A673 (cell line): ENCODE results near the gene JARID2. TPM values are rescaled to one million over a fixed set of nuclear protein-coding genes. Genes with fewer than 3 reads are reported as not detected.

Source experiments
- BruUV-seq: library from RNA; stranded (reverse); fragments of 400-500 nt; replicated peaks from 2 replicates; lab custom pipeline; 2021; lab: Mats Ljungman, UMichigan
- CTCF ChIA-PET: fragments of 300-600 bp; sonication (Branson Sonifier 250); formaldehyde crosslinking; loops from one replicate; lab custom pipeline; 2022; ENCODE audit warnings: antibody characterized with exemption; lab: Charles Lee
- POLR2A ChIA-PET: fragments of 300-600 bp; sonication (Branson Sonifier 250); formaldehyde crosslinking; loops from one replicate; lab custom pipeline; 2022; ENCODE audit warnings: antibody characterized with exemption; ENCODE audit not compliant: low non-redundant PET; lab: Charles Lee
- DNase-seq: peaks from one replicate; pipeline ENCODE4 v3.0.0-alpha.2; 2015; ENCODE audit warnings: low spot score
- H3K27ac ChIP-seq: fragments of 200-600 bp; sonication (generic); 2 replicates; pipeline ENCODE4 v1.5.1; 2016; ENCODE audit warnings: mixed run types, low read depth, mild to moderate bottlenecking, mixed read lengths, antibody characterized with exemption, low read length; ENCODE audit not compliant: poor library complexity, severe bottlenecking
- H3K27me3 ChIP-seq: fragments of 200-600 bp; sonication (generic); replicated peaks from 2 replicates; pipeline ENCODE4 v1.6.1; 2017; ENCODE audit warnings: mixed run types, low read depth, mild to moderate bottlenecking, mixed read lengths, antibody characterized with exemption, low read length; ENCODE audit not compliant: insufficient read depth, poor library complexity
- H3K36me3 ChIP-seq: fragments of 200-600 bp; sonication (generic); 2 replicates; pipeline ENCODE4 v1.6.1; 2016; ENCODE audit warnings: mixed run types, mild to moderate bottlenecking, mixed read lengths, antibody characterized with exemption, low read length; ENCODE audit not compliant: insufficient read depth, poor library complexity, severe bottlenecking
- H3K4me1 ChIP-seq: fragments of 200-600 bp; sonication (generic); 2 replicates; pipeline ENCODE4 v1.6.1; 2017; ENCODE audit warnings: mixed run types, mild to moderate bottlenecking, mixed read lengths, antibody characterized with exemption, low read length; ENCODE audit not compliant: insufficient read depth, poor library complexity, severe bottlenecking
- H3K4me3 ChIP-seq: fragments of 200-600 bp; sonication (generic); 2 replicates; pipeline ENCODE4 v1.5.1; 2016; ENCODE audit warnings: low read depth, mixed run types, mild to moderate bottlenecking, mixed read lengths, low read length; ENCODE audit not compliant: poor library complexity, severe bottlenecking
- H3K9me3 ChIP-seq: fragments of 200-600 bp; sonication (generic); 2 replicates; pipeline ENCODE4 v1.6.1; 2016; ENCODE audit warnings: mixed run types, low read depth, mild to moderate bottlenecking, mixed read lengths, antibody characterized with exemption, low read length; ENCODE audit not compliant: poor library complexity, severe bottlenecking
- EZH2 ChIP-seq: fragments of 200-600 bp; sonication (generic); IDR thresholded peaks from 2 replicates; pipeline ENCODE4 v1.6.1; 2017; ENCODE audit warnings: borderline replicate concordance, low read depth, mild to moderate bottlenecking, mixed read lengths, antibody characterized with exemption, low read length; ENCODE audit not compliant: poor library complexity, severe bottlenecking
- intact Hi-C: fragments of 100-400 bp; cut with micrococcal nuclease; formaldehyde crosslinking; loops from one replicate; pipeline ENCODE4 v1.10.0; 2022; ENCODE audit not compliant: unreplicated experiment
- total RNA-seq: library from RNA; stranded (reverse); gene quantifications from 2 replicates; pipeline ENCODE4 v1.2.3, GENCODE V29; 2021
- TF ChIP-seq, protein P1 (sequence below): fragments of 300-800, 200-600 bp; sonication (generic); conservative IDR thresholded peaks from 2 replicates; pipeline ENCODE4 v1.5.1; 2017; ENCODE audit warnings: low read depth, mild to moderate bottlenecking, antibody characterized with exemption, low read length, moderate library complexity, mixed read lengths

Gene JARID2
- total RNA-seq, 1 experiment from 2014 or later, result 29.4 TPM

DNA sequence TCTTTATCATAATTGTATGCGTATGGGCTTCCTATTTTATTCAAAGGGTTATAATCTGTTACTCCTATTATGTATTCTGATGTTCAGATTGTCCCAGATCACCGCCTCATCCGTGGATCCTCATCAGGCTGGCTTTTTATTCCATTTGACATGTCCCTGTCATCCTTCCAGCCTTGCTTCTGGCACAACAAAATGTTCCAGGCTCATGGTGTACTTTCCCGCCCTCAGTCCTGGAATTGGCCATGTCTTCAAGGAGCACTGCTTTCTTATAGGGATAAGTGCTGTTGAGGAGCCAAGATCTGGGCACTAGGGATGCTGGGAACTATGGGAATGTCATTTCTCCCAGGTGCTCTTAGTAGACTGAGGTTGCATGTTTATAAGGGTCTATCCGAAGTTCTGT, 207.8 kb downstream of the JARID2 start:
- BruUV-seq, result no TSS peak
- Histone ChIP-seq H3K27ac (no peak overlapping the region), H3K4me3 (no peak overlapping the region), H3K9me3 (no peaks in the 10 kb centered on the region), H3K36me3 (no peaks in the 10 kb centered on the region), H3K27me3 (no peaks in the 10 kb centered on the region), H3K4me1 (peaks cover 28% of the 10 kb centered on the region)
- intact Hi-C loops, result no loop called here
- TF ChIP-seq EZH2, result no peak
- TF ChIP-seq, protein P1, sequence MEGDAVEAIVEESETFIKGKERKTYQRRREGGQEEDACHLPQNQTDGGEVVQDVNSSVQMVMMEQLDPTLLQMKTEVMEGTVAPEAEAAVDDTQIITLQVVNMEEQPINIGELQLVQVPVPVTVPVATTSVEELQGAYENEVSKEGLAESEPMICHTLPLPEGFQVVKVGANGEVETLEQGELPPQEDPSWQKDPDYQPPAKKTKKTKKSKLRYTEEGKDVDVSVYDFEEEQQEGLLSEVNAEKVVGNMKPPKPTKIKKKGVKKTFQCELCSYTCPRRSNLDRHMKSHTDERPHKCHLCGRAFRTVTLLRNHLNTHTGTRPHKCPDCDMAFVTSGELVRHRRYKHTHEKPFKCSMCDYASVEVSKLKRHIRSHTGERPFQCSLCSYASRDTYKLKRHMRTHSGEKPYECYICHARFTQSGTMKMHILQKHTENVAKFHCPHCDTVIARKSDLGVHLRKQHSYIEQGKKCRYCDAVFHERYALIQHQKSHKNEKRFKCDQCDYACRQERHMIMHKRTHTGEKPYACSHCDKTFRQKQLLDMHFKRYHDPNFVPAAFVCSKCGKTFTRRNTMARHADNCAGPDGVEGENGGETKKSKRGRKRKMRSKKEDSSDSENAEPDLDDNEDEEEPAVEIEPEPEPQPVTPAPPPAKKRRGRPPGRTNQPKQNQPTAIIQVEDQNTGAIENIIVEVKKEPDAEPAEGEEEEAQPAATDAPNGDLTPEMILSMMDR, result no peak
- DNase-seq, result no peak
- ChIA-PET POLR2A (no interaction called here), CTCF (no interaction called here)

DNA sequence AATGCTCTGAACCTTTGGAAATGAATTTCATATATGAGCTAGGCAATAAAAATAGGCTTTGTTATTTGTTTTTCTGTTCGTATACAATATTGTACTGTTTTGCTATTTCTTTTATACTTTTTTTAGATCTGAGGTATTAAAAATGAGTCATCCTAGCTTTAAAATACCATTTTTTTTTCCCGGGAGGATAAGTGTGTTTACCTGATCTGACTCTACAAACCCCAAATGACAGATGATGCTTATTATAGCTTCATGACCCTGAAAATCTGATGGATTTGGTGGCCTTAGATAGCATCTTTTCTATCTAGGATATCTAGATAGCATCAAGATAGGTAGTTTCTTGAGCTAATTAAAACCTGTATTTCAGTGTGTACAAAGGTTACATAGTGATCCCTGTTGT, 210.6 kb downstream of the JARID2 start:
- no peak for TF ChIP-seq EZH2
- TF ChIP-seq, protein P1, result no peak
- H3K36me3 ChIP-seq, result no peaks in the 10 kb centered on the region
- H3K9me3 ChIP-seq, result no peaks in the 10 kb centered on the region
- no peak overlapping the region for H3K4me3 ChIP-seq
- no peak for DNase-seq
- CTCF ChIA-PET, result no interaction called here
- H3K27ac ChIP-seq, result no peak overlapping the region
- BruUV-seq, result no TSS peak
- POLR2A ChIA-PET, result no interaction called here
- peaks cover 23% of the 10 kb centered on the region for H3K4me1 ChIP-seq
- intact Hi-C loops, result no loop called here
- H3K27me3 ChIP-seq, result no peaks in the 10 kb centered on the region

DNA sequence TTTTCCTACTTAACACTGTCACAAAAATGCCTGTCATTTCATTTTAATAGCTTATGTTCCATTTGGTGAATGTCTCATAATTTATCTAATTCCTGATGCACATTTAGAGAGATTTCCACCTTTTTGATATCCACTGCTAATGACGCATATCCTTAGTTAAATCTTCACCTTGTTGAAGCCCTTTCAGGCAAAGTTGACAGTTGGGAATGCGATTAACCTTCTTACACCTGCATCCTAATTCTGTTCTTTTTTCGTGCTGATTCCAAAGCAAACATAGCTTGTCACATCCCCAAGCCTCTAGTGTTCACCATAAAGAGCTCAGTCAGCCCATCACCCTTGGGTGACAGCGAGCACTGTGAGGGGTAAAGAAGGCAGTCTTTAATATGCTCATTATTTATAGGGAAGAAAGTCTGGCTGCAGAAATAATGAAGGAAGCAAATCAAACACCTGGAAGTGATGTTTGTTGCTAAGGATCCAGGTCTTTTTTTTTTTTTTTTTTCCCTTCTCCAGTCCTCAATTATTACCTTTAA, 211.3 kb downstream of the JARID2 start:
- POLR2A ChIA-PET, result interaction anchor here (0.7 kb wide), 1 partner anchor 1240 kb away, joined by 7 read pairs; no protein-coding TSS in a partner anchor
- H3K4me3 ChIP-seq, result no peak overlapping the region
- CTCF ChIA-PET, result interaction anchor here (0.5 kb wide), 1 partner anchor 13 kb away, joined by 4 read pairs; no protein-coding TSS in a partner anchor
- no peak for DNase-seq
- peaks cover 19% of the 10 kb centered on the region for H3K4me1 ChIP-seq
- H3K9me3 ChIP-seq, result no peaks in the 10 kb centered on the region
- H3K27ac ChIP-seq, result no peak overlapping the region
- no peaks in the 10 kb centered on the region for H3K27me3 ChIP-seq
- TSS peak; percentile 3 for BruUV-seq
- no peaks in the 10 kb centered on the region for H3K36me3 ChIP-seq
- TF ChIP-seq, protein P1, result no peak
- no peak for TF ChIP-seq EZH2
- intact Hi-C loops, result no loop called here
